ENCODE results near the gene FHIT.

GRCh38 chr3:60531759-60532158 is 719.5 kb downstream of the FHIT start:
- TF ChIP-seq, protein P1, sequence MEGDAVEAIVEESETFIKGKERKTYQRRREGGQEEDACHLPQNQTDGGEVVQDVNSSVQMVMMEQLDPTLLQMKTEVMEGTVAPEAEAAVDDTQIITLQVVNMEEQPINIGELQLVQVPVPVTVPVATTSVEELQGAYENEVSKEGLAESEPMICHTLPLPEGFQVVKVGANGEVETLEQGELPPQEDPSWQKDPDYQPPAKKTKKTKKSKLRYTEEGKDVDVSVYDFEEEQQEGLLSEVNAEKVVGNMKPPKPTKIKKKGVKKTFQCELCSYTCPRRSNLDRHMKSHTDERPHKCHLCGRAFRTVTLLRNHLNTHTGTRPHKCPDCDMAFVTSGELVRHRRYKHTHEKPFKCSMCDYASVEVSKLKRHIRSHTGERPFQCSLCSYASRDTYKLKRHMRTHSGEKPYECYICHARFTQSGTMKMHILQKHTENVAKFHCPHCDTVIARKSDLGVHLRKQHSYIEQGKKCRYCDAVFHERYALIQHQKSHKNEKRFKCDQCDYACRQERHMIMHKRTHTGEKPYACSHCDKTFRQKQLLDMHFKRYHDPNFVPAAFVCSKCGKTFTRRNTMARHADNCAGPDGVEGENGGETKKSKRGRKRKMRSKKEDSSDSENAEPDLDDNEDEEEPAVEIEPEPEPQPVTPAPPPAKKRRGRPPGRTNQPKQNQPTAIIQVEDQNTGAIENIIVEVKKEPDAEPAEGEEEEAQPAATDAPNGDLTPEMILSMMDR (IDR thresholded peaks at IDR 0.05), result no peak
- TF ChIP-seq POLR2A (IDR thresholded peaks at IDR 0.05) (no peak), EP300 (IDR thresholded peaks at IDR 0.05) (no peak)
